Smooth muscle cell of the pulmonary artery (primary cell): ENCODE data around the gene CALML5. TPM values are rescaled to one million over a fixed set of nuclear protein-coding genes. Genes with fewer than 3 reads are reported as not detected.

Source experiments
- total RNA-seq: library from RNA; depleted of rRNA; stranded (reverse); fragments of >200 nt; gene quantifications from 2 replicates; pipeline ENCODE4 v1.2.3, GENCODE V29; 2014

The CALML5 gene
- not detected in 2 replicates for total RNA-seq

GRCh38 chr10:5499493-5500140 is at the start of gene CALML5:
TSS of gene CALML5 (minus strand) at chr10:5499570. CDS start at chr10:5499438, 132 bp downstream.

GRCh38 chr10:5524641-5525560 is 25.5 kb upstream of the CALML5 start, which contains the start of gene CALML3:
TSS of gene CALML3 (plus strand) at chr10:5524961. CDS start at chr10:5525086, 125 bp downstream.

Other genes with a start within 250 kb of the CALML5 start
- not detected in 2 replicates for gene UCN3, start 134.6 kb downstream of the CALML5 start, total RNA-seq
- gene TUBAL3, start 94.7 kb downstream of the CALML5 start, total RNA-seq = not detected in 2 replicates
- 21.6 and 21.9 TPM in 2 replicates for gene NET1, start 87.0 kb downstream of the CALML5 start, total RNA-seq
- not detected in 2 replicates for gene CALML3, start 25.4 kb upstream of the CALML5 start, total RNA-seq
- gene ASB13, start 167.0 kb upstream of the CALML5 start, total RNA-seq = 7.6 and 14.5 TPM in 2 replicates
- gene TASOR2, start 185.3 kb upstream of the CALML5 start, total RNA-seq = 76.9 and 80.9 TPM in 2 replicates